ENCODE data around the gene NCAM1.

DNA sequence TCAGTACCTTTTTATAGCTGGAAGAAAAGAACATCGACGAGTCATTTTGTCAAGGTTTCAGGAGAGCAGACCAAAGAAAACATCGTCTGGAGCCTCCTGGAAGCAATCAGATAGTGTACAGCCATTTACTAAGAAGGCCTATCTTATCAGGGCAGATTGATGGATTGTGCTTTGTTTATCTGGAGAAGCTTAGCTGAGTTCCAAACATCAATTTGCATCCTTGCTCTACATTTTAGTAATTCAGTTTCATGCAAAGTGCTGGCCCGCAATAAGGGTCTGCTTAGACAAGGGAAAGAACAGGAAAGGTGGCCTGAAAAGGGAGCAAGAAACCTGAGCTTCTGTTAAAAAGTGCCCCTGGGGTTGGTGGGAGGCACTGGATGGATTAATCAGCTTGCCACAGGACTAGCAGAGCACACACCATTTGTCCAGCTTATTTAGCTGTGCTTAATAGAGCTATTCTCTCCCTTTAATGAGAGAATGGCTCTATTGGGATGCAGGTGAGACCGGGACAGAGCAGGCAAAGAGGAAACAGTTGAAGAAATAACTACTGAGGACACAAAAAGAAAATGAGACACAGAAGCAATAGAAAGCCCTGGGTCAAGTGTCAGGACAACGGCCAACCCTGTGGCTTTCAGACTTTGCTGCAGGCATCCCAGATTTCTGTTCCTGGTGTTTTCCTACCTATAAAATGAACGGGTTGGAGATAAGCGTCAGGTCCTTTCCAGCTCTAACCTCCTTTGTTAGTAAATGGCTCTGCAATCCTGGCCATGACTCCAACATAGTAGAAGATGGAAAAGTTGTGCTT lies 231.1 kb downstream of the NCAM1 start:
- TF ChIP-seq, protein P1, sequence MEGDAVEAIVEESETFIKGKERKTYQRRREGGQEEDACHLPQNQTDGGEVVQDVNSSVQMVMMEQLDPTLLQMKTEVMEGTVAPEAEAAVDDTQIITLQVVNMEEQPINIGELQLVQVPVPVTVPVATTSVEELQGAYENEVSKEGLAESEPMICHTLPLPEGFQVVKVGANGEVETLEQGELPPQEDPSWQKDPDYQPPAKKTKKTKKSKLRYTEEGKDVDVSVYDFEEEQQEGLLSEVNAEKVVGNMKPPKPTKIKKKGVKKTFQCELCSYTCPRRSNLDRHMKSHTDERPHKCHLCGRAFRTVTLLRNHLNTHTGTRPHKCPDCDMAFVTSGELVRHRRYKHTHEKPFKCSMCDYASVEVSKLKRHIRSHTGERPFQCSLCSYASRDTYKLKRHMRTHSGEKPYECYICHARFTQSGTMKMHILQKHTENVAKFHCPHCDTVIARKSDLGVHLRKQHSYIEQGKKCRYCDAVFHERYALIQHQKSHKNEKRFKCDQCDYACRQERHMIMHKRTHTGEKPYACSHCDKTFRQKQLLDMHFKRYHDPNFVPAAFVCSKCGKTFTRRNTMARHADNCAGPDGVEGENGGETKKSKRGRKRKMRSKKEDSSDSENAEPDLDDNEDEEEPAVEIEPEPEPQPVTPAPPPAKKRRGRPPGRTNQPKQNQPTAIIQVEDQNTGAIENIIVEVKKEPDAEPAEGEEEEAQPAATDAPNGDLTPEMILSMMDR (conservative IDR thresholded peaks at IDR 0.05; ENCODE audit: low read depth in 2 of 2), result no peak
- TF ChIP-seq POLR2AphosphoS5 (IDR thresholded peaks at IDR 0.05; ENCODE audit: low read depth), result no peak
- TF ChIP-seq, protein P2, sequence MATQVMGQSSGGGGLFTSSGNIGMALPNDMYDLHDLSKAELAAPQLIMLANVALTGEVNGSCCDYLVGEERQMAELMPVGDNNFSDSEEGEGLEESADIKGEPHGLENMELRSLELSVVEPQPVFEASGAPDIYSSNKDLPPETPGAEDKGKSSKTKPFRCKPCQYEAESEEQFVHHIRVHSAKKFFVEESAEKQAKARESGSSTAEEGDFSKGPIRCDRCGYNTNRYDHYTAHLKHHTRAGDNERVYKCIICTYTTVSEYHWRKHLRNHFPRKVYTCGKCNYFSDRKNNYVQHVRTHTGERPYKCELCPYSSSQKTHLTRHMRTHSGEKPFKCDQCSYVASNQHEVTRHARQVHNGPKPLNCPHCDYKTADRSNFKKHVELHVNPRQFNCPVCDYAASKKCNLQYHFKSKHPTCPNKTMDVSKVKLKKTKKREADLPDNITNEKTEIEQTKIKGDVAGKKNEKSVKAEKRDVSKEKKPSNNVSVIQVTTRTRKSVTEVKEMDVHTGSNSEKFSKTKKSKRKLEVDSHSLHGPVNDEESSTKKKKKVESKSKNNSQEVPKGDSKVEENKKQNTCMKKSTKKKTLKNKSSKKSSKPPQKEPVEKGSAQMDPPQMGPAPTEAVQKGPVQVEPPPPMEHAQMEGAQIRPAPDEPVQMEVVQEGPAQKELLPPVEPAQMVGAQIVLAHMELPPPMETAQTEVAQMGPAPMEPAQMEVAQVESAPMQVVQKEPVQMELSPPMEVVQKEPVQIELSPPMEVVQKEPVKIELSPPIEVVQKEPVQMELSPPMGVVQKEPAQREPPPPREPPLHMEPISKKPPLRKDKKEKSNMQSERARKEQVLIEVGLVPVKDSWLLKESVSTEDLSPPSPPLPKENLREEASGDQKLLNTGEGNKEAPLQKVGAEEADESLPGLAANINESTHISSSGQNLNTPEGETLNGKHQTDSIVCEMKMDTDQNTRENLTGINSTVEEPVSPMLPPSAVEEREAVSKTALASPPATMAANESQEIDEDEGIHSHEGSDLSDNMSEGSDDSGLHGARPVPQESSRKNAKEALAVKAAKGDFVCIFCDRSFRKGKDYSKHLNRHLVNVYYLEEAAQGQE (IDR thresholded peaks at IDR 0.05; ENCODE audit: unreplicated experiment), result no peak
- TF ChIP-seq EZH2 (IDR thresholded peaks at IDR 0.05; ENCODE audit: low read depth, unreplicated experiment), result no peak
- no peak for TF ChIP-seq JUNB (IDR thresholded peaks at IDR 0.05; ENCODE audit: unreplicated experiment)
- TF ChIP-seq, protein P3, sequence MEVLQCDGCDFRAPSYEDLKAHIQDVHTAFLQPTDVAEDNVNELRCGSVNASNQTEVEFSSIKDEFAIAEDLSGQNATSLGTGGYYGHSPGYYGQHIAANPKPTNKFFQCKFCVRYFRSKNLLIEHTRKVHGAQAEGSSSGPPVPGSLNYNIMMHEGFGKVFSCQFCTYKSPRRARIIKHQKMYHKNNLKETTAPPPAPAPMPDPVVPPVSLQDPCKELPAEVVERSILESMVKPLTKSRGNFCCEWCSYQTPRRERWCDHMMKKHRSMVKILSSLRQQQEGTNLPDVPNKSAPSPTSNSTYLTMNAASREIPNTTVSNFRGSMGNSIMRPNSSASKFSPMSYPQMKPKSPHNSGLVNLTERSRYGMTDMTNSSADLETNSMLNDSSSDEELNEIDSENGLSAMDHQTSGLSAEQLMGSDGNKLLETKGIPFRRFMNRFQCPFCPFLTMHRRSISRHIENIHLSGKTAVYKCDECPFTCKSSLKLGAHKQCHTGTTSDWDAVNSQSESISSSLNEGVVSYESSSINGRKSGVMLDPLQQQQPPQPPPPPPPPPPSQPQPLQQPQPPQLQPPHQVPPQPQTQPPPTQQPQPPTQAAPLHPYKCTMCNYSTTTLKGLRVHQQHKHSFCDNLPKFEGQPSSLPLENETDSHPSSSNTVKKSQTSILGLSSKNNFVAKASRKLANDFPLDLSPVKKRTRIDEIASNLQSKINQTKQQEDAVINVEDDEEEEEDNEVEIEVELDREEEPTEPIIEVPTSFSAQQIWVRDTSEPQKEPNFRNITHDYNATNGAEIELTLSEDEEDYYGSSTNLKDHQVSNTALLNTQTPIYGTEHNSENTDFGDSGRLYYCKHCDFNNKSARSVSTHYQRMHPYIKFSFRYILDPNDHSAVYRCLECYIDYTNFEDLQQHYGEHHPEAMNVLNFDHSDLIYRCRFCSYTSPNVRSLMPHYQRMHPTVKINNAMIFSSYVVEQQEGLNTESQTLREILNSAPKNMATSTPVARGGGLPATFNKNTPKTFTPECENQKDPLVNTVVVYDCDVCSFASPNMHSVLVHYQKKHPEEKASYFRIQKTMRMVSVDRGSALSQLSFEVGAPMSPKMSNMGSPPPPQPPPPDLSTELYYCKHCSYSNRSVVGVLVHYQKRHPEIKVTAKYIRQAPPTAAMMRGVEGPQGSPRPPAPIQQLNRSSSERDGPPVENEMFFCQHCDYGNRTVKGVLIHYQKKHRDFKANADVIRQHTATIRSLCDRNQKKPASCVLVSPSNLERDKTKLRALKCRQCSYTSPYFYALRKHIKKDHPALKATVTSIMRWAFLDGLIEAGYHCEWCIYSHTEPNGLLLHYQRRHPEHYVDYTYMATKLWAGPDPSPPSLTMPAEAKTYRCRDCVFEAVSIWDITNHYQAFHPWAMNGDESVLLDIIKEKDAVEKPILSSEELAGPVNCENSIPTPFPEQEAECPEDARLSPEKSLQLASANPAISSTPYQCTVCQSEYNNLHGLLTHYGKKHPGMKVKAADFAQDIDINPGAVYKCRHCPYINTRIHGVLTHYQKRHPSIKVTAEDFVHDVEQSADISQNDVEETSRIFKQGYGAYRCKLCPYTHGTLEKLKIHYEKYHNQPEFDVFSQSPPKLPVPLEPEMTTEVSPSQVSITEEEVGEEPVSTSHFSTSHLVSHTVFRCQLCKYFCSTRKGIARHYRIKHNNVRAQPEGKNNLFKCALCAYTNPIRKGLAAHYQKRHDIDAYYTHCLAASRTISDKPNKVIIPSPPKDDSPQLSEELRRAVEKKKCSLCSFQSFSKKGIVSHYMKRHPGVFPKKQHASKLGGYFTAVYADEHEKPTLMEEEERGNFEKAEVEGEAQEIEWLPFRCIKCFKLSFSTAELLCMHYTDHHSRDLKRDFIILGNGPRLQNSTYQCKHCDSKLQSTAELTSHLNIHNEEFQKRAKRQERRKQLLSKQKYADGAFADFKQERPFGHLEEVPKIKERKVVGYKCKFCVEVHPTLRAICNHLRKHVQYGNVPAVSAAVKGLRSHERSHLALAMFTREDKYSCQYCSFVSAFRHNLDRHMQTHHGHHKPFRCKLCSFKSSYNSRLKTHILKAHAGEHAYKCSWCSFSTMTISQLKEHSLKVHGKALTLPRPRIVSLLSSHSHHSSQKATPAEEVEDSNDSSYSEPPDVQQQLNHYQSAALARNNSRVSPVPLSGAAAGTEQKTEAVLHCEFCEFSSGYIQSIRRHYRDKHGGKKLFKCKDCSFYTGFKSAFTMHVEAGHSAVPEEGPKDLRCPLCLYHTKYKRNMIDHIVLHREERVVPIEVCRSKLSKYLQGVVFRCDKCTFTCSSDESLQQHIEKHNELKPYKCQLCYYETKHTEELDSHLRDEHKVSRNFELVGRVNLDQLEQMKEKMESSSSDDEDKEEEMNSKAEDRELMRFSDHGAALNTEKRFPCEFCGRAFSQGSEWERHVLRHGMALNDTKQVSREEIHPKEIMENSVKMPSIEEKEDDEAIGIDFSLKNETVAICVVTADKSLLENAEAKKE (CRISPR knock-in tag; IDR thresholded peaks at IDR 0.05), result no peak
- no peak for TF ChIP-seq EZH2phosphoT487 (IDR thresholded peaks at IDR 0.05; ENCODE audit: unreplicated experiment)
- TF ChIP-seq, protein P4, sequence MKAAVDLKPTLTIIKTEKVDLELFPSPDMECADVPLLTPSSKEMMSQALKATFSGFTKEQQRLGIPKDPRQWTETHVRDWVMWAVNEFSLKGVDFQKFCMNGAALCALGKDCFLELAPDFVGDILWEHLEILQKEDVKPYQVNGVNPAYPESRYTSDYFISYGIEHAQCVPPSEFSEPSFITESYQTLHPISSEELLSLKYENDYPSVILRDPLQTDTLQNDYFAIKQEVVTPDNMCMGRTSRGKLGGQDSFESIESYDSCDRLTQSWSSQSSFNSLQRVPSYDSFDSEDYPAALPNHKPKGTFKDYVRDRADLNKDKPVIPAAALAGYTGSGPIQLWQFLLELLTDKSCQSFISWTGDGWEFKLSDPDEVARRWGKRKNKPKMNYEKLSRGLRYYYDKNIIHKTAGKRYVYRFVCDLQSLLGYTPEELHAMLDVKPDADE (IDR thresholded peaks at IDR 0.05), result no peak
- no peak for TF ChIP-seq CREB1 (CRISPR knock-in tag; IDR thresholded peaks at IDR 0.05; ENCODE audit: low read depth)
- TF ChIP-seq ZNF114 (CRISPR knock-in tag; IDR thresholded peaks at IDR 0.05), result no peak
- TF ChIP-seq ZNF331 (CRISPR knock-in tag; IDR thresholded peaks at IDR 0.05; ENCODE audit: low read depth), result no peak
- TF ChIP-seq NANOG (IDR thresholded peaks at IDR 0.05; ENCODE audit: borderline replicate concordance), result no peak
